Trophoblast cell (in vitro differentiated cells and primary cell): ENCODE measurements around the gene RBFOX2.

Experiments
- DNase-seq, 2 donors: peaks; one replicate each; pipeline ENCODE4 v3.0.0-alpha.2; 2016
- H2AFZ ChIP-seq: 2 replicates; pipeline ENCODE4 v1.6.1; 2013; ENCODE audit warnings: low read length, moderate library complexity, mild to moderate bottlenecking; ENCODE audit not compliant: insufficient read depth, poor library complexity
- H2AK5ac ChIP-seq: 2 replicates; pipeline ENCODE4 v1.6.1; 2013; ENCODE audit warnings: mild to moderate bottlenecking, low read length
- H2BK120ac ChIP-seq: 2 replicates; pipeline ENCODE4 v1.6.1; 2013; ENCODE audit warnings: low read length, mild to moderate bottlenecking, moderate library complexity; ENCODE audit not compliant: insufficient read depth, poor library complexity
- H2BK12ac ChIP-seq: 2 replicates; pipeline ENCODE4 v1.6.1; 2013; ENCODE audit warnings: mild to moderate bottlenecking, low read length, moderate library complexity
- H2BK5ac ChIP-seq: 2 replicates; pipeline ENCODE4 v1.6.1; 2013; ENCODE audit warnings: low read length, low read depth, moderate library complexity, mild to moderate bottlenecking; ENCODE audit not compliant: poor library complexity
- H3K14ac ChIP-seq: 2 replicates; pipeline ENCODE4 v1.6.1; 2013; ENCODE audit warnings: mild to moderate bottlenecking, low read length
- H3K18ac ChIP-seq: 2 replicates; pipeline ENCODE4 v1.6.1; 2013; ENCODE audit warnings: mild to moderate bottlenecking, low read length
- H3K23ac ChIP-seq: 2 replicates; pipeline ENCODE4 v1.6.1; 2013; ENCODE audit warnings: low read length
- H3K27ac ChIP-seq: 2 replicates; pipeline ENCODE4 v1.5.1; 2013; ENCODE audit warnings: low read depth, mild to moderate bottlenecking, inconsistent platforms, low read length, moderate library complexity
- H3K27me3 ChIP-seq: 2 replicates; pipeline ENCODE4 v1.6.1; 2013; ENCODE audit warnings: inconsistent platforms, mild to moderate bottlenecking, low read length, moderate library complexity; ENCODE audit not compliant: insufficient read depth
- H3K36me3 ChIP-seq, 2 experiments: 1 replicate in 1 of 2; 2 replicates in 1 of 2; pipeline ENCODE4 v1.6.1; 2013; ENCODE audit warnings: low read length in 2 of 2, mild to moderate bottlenecking in 2 of 2, moderate library complexity in 1 of 2; ENCODE audit not compliant: insufficient read depth in 2 of 2, control insufficient read depth in 1 of 2
- H3K4ac ChIP-seq: 2 replicates; pipeline ENCODE4 v1.6.1; 2013; ENCODE audit warnings: low read depth, mild to moderate bottlenecking, low read length, moderate library complexity
- H3K4me1 ChIP-seq, 2 experiments: 1 replicate in 1 of 2; 2 replicates in 1 of 2; pipeline ENCODE4 v1.6.1; 2013; ENCODE audit warnings: low read length in 2 of 2, mild to moderate bottlenecking in 2 of 2, moderate library complexity in 1 of 2; ENCODE audit not compliant: insufficient read depth in 2 of 2, control insufficient read depth in 1 of 2
- H3K4me2 ChIP-seq: 2 replicates; pipeline ENCODE4 v1.6.1; 2013; ENCODE audit warnings: inconsistent platforms, mild to moderate bottlenecking, low read length, moderate library complexity
- H3K4me3 ChIP-seq: 2 replicates; pipeline ENCODE4 v1.5.1; 2013; ENCODE audit warnings: mild to moderate bottlenecking, low read depth, low read length, inconsistent platforms
- H3K79me1 ChIP-seq: one replicate; pipeline ENCODE4 v1.6.1; 2013; ENCODE audit warnings: low read length
- H3K79me2 ChIP-seq: 2 replicates; pipeline ENCODE4 v1.6.1; 2013; ENCODE audit warnings: low read length, mild to moderate bottlenecking; ENCODE audit not compliant: control insufficient read depth, insufficient read depth, poor library complexity
- H3K9ac ChIP-seq: 2 replicates; pipeline ENCODE4 v1.6.1; 2013; ENCODE audit warnings: mild to moderate bottlenecking, low read length
- H3K9me3 ChIP-seq: 2 replicates; pipeline ENCODE4 v1.6.1; 2013; ENCODE audit warnings: low read depth, mild to moderate bottlenecking, control low read depth, inconsistent platforms, low read length; ENCODE audit not compliant: insufficient read depth
- H4K12ac ChIP-seq: 2 replicates; pipeline ENCODE4 v1.6.1; 2013; ENCODE audit warnings: low read depth, mild to moderate bottlenecking, low read length, moderate library complexity
- H4K8ac ChIP-seq: 2 replicates; pipeline ENCODE4 v1.6.1; 2013; ENCODE audit warnings: low read depth, mild to moderate bottlenecking, low read length, moderate library complexity
- H4K91ac ChIP-seq: one replicate; pipeline ENCODE4 v1.6.1; 2013; ENCODE audit warnings: low read depth, mild to moderate bottlenecking, low read length, moderate library complexity
- WGBS: extraction: QIAGEN DNeasy Blood & Tissue Kit; methylation state at CpG from one replicate; pipeline ENCODE4 v1.1.7; 2013; ENCODE audit warnings: missing lambda C conversion rate; ENCODE audit not compliant: insufficient read length, insufficient coverage; ENCODE audit errors: extremely low coverage; 5-methylcytosine and 5-hydroxymethylcytosine counted together

The RBFOX2 gene

DNA sequence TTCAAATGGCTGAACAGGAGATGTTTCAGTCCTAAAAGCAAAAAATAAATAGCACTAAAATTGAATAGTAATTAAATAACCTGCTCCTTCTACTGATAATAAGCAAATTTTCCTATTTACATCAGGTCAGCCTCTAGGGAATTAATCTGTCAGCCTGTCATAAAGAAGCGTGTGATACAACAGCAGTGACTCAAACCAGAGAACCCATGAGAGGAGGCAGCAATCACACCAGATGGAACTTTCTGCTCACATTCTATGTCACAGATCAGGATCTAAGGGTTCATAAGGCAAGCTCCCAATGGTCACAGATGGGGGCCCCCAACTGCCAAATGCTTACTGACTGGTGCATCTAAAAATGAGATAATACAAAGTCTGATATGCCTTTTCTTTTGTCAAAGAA lies 41.1 kb downstream of the RBFOX2 start:
- no peak overlapping the region for H3K27ac ChIP-seq
- H2BK120ac ChIP-seq: no peak overlapping the region
- no peak overlapping the region for H4K91ac ChIP-seq
- no peak overlapping the region for H2AK5ac ChIP-seq
- H2BK5ac ChIP-seq: no peak overlapping the region
- no peak overlapping the region for H4K12ac ChIP-seq
- H3K4me3 ChIP-seq: no peak overlapping the region
- H3K9me3 ChIP-seq: no peaks in the 10 kb centered on the region
- H3K27me3 ChIP-seq: no peaks in the 10 kb centered on the region
- WGBS: no CpG with 5 or more reads among the region's 1 CpG
- no peak overlapping the region for H3K23ac ChIP-seq
- H3K4me2 ChIP-seq: no peak overlapping the region
- no peak overlapping the region for H3K14ac ChIP-seq
- no peak for DNase-seq
- no peaks in the 10 kb centered on the region for H3K36me3 ChIP-seq
- H3K79me1 ChIP-seq: no peaks in the 10 kb centered on the region
- H2AFZ ChIP-seq: no peak overlapping the region
- H3K9ac ChIP-seq: no peak overlapping the region
- no peak overlapping the region for H4K8ac ChIP-seq
- H3K18ac ChIP-seq: no peak overlapping the region
- no peaks in the 10 kb centered on the region for H3K79me2 ChIP-seq
- H3K4me1 ChIP-seq: no peaks in the 10 kb centered on the region
- H2BK12ac ChIP-seq: no peak overlapping the region
- no peak overlapping the region for H3K4ac ChIP-seq

DNA sequence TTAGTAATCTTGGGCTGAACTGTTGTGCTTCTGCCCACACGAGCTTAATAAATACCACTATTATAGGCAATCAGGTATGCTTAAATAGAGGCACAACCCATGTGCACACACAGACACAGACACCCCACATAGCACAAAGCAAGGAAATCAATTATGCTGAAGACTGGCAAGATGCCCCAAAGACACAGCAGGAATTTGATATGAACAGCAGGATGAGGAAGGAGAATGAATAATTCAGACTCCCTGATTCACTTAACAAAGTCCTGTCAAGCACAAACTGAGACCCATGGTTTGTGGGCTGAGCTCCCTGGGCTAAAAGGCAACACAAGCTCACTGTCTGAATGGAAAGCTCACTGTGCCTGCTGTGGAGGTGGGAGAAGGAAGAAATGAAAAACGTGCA lies 42.5 kb downstream of the RBFOX2 start:
- no peak overlapping the region for H3K9ac ChIP-seq
- H2AFZ ChIP-seq: no peak overlapping the region
- H3K27me3 ChIP-seq: no peaks in the 10 kb centered on the region
- H3K4me1 ChIP-seq: no peaks in the 10 kb centered on the region
- no peak overlapping the region for H4K91ac ChIP-seq
- no CpG with 5 or more reads among the region's 2 CpGs for WGBS
- H3K14ac ChIP-seq: no peak overlapping the region
- H4K8ac ChIP-seq: no peak overlapping the region
- no peak overlapping the region for H4K12ac ChIP-seq
- no peak overlapping the region for H3K4me3 ChIP-seq
- H3K27ac ChIP-seq: no peak overlapping the region
- no peak for DNase-seq
- no peak overlapping the region for H2AK5ac ChIP-seq
- H3K18ac ChIP-seq: no peak overlapping the region
- H3K36me3 ChIP-seq: no peaks in the 10 kb centered on the region
- no peak overlapping the region for H3K4me2 ChIP-seq
- peaks cover 1% of the 10 kb centered on the region for H3K79me2 ChIP-seq
- no peaks in the 10 kb centered on the region for H3K79me1 ChIP-seq
- no peak overlapping the region for H3K4ac ChIP-seq
- no peak overlapping the region for H2BK5ac ChIP-seq
- no peak overlapping the region for H2BK120ac ChIP-seq
- H2BK12ac ChIP-seq: no peak overlapping the region
- H3K9me3 ChIP-seq: no peaks in the 10 kb centered on the region
- H3K23ac ChIP-seq: no peak overlapping the region

DNA sequence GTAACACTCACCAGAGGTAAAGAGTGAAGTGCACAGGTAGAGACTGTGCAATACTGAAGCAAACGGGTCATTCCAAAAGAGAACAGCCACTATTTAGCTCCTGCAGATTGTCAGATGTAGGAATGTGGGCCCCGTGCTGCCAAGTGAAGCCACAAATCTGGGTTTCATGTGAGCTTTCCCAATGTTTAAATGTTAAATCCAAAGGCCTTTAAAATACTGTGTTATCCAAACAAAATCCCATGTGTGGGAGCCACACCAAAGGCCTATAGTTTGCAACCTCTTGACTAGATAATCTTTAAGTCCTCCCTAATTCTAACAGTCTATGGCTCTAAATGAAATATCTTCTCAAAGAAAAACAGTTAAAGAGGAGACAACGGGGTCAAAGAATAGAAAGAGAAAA lies 43.3 kb downstream of the RBFOX2 start:
- H3K23ac ChIP-seq: no peak overlapping the region
- DNase-seq: no peak
- no peak overlapping the region for H4K8ac ChIP-seq
- no peak overlapping the region for H3K9ac ChIP-seq
- H2BK12ac ChIP-seq: no peak overlapping the region
- no peak overlapping the region for H4K91ac ChIP-seq
- H2AFZ ChIP-seq: no peak overlapping the region
- H3K36me3 ChIP-seq: no peaks in the 10 kb centered on the region
- H2BK120ac ChIP-seq: no peak overlapping the region
- H3K9me3 ChIP-seq: no peaks in the 10 kb centered on the region
- no peak overlapping the region for H3K27ac ChIP-seq
- no peaks in the 10 kb centered on the region for H3K4me1 ChIP-seq
- H2AK5ac ChIP-seq: no peak overlapping the region
- H3K4me2 ChIP-seq: no peak overlapping the region
- no peak overlapping the region for H2BK5ac ChIP-seq
- H3K14ac ChIP-seq: no peak overlapping the region
- H4K12ac ChIP-seq: no peak overlapping the region
- H3K79me2 ChIP-seq: peaks cover 1% of the 10 kb centered on the region
- no peak overlapping the region for H3K4me3 ChIP-seq
- H3K79me1 ChIP-seq: no peaks in the 10 kb centered on the region
- WGBS: no CpG with 5 or more reads among the region's 3 CpGs
- no peaks in the 10 kb centered on the region for H3K27me3 ChIP-seq
- H3K4ac ChIP-seq: no peak overlapping the region
- H3K18ac ChIP-seq: no peak overlapping the region

DNA sequence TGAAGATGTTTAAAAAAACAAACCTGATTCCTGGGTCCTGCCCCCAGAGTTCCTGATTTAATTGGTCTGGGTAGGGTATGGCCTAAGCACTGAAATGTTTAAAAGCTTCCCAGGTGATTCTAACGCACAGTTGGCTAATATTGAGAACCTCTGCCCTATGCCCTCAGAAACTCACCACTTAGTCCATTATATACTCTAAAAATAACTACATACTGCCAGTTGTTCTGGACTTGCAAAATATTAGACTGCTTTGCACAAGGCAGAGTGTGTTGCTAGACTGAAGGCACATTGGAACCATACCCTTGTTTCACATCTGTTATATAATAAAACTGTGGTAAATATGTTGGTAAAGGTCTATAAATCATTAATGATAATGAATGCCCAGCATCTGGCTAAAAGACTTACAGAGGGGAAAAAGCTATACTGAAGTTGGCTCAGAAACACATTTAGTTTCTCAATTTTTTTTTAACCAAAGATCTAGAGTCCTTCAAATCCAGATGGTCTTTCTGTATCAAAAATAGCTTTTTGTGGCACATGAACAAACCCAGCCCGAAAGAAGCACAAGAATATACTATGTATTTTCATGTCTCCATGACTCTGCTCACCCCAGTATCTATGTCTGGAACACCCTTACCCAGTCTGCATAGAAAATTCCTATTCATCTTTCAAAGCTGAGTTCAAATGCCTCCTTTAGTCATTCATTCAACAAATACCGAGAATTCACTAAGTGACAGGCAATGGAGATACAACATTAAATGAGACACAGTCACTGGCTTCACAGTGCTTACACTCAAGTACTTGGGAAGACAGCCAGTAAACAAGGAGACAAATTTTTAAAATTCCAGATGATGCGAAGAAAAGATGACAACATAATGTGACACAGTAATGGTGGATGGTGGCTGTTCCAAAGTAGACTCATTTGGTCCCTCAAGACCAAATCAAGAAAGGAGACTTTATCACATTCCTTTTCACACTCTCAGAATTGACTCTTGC lies 44.1 kb downstream of the RBFOX2 start:
- H4K12ac ChIP-seq: no peak overlapping the region
- H3K36me3 ChIP-seq: no peaks in the 10 kb centered on the region
- H3K4me1 ChIP-seq: no peaks in the 10 kb centered on the region
- H3K4me2 ChIP-seq: no peak overlapping the region
- H3K27ac ChIP-seq: no peak overlapping the region
- H2AK5ac ChIP-seq: no peak overlapping the region
- no peak overlapping the region for H2BK120ac ChIP-seq
- no peak overlapping the region for H3K18ac ChIP-seq
- no peak overlapping the region for H3K14ac ChIP-seq
- no peak overlapping the region for H3K4me3 ChIP-seq
- H2AFZ ChIP-seq: no peak overlapping the region
- H3K23ac ChIP-seq: no peak overlapping the region
- no CpG with 5 or more reads among the region's 4 CpGs for WGBS
- H3K9ac ChIP-seq: no peak overlapping the region
- no peak overlapping the region for H4K91ac ChIP-seq
- DNase-seq: peak; percentile 24 to 88
- H3K79me1 ChIP-seq: no peaks in the 10 kb centered on the region
- no peaks in the 10 kb centered on the region for H3K27me3 ChIP-seq
- no peak overlapping the region for H4K8ac ChIP-seq
- no peak overlapping the region for H2BK12ac ChIP-seq
- H2BK5ac ChIP-seq: no peak overlapping the region
- no peak overlapping the region for H3K4ac ChIP-seq
- H3K79me2 ChIP-seq: peaks cover 1% of the 10 kb centered on the region
- H3K9me3 ChIP-seq: no peaks in the 10 kb centered on the region
